GM12873 (cell line): ENCODE results near the gene CYP4V2.

ENCODE experiments used
- TF ChIP-seq, protein P1 (sequence below): IDR thresholded peaks from 2 replicates; pipeline ENCODE4 v1.5.1; 2012; ENCODE audit warnings: low read depth, mild to moderate bottlenecking, moderate library complexity, low read length, control low read depth; ENCODE audit not compliant: insufficient read depth; ENCODE audit errors: missing control alignments

The CYP4V2 gene

DNA sequence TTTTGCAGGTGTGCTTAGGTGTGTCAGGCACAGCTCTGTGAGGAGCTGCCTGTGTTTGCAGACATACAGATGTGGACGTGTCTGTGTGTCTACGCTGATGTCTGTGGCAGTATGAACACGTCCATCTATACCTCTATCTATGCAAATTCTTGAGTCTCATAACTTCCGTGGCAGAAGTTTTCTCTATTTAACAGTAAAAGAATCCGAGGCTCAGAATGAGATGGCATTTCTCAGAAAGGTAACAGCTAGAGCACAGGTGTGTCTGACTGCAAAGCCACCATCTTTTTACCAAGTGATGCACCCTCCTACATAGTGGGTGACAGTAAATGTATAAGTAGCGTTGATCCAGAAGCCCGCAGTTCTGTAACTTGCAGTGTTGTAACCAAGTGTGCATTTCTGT is 39.9 kb upstream of the CYP4V2 start:
- TF ChIP-seq, protein P1, sequence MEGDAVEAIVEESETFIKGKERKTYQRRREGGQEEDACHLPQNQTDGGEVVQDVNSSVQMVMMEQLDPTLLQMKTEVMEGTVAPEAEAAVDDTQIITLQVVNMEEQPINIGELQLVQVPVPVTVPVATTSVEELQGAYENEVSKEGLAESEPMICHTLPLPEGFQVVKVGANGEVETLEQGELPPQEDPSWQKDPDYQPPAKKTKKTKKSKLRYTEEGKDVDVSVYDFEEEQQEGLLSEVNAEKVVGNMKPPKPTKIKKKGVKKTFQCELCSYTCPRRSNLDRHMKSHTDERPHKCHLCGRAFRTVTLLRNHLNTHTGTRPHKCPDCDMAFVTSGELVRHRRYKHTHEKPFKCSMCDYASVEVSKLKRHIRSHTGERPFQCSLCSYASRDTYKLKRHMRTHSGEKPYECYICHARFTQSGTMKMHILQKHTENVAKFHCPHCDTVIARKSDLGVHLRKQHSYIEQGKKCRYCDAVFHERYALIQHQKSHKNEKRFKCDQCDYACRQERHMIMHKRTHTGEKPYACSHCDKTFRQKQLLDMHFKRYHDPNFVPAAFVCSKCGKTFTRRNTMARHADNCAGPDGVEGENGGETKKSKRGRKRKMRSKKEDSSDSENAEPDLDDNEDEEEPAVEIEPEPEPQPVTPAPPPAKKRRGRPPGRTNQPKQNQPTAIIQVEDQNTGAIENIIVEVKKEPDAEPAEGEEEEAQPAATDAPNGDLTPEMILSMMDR = no peak

DNA sequence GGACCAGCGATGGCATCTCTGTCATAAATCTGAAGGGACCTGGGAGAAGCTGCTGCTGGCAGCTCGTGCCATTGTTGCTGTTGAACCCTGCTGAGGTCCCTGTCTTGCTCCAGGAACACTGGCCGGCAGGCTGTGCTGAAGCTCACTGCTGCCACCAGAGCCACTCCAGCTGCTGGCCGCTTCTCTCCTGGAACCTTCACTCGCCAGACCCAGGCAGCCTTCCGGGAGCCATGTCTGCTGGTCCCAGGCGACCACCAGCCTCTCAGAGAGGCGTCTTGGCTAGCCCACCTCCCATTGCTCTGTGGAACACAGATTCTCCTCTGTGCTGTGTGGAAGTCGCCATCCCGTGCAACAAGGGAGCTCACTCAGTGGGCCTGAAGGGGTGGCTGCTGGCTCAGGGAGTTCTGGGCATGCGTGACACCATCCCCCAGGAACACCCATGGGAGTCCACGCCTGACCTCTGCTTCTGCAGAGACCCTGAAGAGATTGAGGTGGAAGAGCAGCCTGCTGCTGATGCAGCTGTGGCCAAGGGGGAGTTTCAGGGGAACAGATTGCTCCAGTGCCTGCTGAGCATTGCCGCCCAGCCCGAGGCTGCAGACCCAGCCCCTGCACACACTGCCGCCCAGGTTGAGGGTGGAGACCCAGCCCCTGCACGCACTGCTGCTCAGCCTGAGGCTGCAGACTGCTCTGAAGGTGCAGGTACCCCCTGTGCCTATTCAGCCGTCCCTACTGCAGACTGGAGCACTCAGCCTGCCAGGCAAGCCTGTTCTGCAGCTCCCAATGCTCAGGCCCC is 33.1 kb upstream of the CYP4V2 start:
- TF ChIP-seq, protein P1 = no peak

DNA sequence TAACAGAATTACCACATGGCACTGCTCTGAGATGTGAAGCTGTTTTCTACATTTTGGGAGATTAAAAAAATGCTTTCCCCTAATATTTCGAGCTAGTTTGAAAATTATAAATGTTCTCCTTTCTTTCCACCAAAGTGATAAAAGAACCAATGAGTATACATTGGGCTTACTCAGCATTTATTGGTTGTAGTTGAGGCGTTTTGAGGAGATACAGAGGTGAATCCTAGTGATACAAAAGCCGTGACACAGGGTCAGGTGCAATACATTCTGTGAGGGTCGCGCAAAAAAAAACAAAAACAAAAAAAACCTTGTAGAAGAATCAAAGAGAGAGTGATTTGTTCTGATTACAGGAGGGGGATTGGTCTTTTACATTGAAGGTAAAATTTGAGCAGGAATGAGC is 32.4 kb upstream of the CYP4V2 start:
- TF ChIP-seq, protein P1 = no peak

DNA sequence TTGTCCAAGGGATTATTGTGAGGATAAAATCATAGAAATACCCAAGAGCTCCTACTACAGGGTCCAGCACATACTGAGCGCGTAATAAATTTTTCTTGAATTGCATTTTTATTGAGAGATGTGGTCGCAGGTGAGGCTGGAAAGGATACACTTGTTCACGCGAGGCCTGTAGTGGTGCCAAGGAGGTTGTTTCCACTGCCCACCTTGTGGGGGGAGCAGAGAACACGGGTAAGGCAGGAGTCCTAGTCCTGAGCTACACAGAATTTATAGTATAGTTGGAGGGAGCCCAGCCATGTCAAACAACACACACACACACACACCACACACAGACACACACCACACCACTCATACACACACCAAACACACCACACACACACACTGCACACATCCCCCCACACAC is 31.8 kb upstream of the CYP4V2 start:
- TF ChIP-seq, protein P1 = no peak

DNA sequence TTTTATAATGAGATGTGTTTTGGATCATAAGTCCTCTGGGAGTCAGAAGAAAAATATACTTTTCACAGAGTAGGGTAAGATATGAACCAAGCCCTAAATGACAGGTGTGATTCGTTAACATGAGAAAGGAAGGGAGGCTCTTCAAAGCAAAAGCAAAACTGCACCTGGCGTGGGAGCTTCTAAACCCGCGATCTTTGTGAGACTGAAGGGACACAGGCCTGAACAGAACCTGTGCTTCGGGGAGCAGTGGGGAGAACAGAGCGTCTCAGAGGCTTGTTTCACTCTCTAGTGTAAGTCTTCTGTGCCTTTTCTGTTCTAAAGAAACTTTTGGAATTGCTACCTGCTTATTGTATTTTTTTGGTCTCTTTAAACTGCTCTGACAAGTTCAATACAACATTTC is 30.2 kb upstream of the CYP4V2 start:
- TF ChIP-seq, protein P1 = no peak

DNA sequence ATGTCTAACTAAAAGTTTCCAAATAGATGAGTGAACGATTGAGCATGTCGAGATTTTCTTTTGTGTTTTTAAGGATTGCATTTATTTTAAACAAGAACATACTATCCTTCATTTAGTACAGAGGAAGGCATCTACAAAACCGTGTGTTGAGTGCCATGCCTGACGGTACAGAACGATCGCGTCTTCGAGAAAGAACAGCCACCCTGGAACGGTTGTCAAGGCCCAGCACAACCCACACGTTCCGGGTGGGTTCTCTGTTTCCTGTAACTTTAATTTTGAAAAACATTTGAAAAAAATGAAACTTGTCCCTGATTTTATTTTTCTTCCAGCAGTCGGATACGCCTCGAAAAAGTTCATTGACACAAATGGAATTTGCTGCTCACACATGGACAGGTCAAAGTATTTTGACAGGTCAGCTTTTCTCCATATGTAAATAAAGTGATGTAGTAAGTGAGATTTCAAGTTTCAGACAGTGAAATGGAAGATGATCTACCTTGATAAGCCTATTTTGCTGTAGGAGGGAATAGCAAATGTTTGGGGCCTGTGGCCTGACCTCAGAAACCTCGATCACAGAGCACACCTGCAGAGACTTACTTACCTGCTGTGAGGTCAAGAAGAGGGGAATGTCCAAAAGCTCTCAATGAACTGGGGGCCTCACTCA is 24.4 kb upstream of the CYP4V2 start:
- TF ChIP-seq, protein P1 = no peak

DNA sequence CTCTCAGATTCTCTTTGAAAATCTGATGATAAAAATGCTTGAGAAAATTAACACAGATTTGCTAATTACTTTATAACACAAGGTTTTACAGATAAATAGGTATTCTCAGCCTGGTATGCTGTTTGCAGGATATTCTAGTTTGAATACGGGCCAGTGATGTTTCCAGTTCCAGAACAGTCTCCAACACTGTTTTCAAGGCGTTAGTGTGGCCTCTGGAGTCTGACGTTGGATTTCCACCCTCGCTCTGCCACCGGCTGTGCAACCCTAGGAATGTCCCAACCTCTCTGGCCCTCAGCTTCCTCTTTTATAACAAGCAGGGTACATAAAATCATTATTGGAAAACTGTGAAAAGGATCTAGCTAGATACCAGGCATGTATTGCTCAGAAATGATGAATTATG is 23.8 kb upstream of the CYP4V2 start:
- TF ChIP-seq, protein P1 = no peak
